ENCODE measurements around the gene MOGAT3.

Gene MOGAT3

DNA sequence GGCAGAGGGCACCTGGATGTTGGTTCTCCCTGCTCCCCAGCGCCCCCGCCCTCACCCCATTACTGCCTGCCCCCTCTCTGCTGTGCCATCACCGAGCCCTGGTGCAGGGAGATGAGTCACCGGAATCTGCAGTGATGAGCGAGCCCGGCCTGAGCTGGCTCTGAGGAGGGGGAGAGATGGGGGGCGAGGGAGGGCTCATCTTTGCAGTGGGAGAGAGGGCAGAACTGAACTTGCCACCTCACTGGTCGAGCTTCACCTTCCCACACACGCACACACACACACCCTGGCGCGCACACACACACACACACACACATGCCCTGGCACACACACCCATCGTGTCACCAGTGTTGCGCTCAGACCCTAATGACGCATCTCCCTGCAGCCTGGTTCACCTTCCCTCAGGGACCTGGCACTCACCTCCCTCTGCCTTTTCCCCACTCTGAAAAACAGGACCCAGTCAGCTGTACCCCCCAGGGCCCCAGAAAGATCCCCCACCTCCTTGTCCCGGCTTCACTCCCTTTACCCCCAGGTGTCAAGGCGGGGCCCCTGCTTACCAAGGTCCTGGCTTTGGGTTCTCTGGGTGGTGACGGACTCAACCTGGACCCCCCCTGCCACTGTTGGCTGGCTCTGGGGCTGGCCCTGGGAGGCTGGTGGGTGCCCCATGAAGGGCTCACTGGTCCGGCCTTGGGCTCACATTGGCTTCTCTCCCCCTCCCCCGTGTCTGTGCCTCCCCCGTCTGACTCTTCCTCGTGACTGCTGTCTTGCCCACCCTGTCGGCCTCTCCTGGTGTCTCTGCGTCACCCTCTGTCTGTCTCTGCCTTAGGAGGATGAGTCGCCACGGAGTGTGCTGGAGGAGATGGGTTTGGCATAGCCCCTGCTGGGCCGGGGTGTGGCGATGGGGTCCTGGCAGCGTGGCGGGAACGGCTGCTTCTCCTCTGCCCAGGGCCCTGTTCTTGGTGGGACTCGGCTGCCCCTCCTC, 40.9 kb downstream of the MOGAT3 start:
- DNase-seq: no peak

DNA sequence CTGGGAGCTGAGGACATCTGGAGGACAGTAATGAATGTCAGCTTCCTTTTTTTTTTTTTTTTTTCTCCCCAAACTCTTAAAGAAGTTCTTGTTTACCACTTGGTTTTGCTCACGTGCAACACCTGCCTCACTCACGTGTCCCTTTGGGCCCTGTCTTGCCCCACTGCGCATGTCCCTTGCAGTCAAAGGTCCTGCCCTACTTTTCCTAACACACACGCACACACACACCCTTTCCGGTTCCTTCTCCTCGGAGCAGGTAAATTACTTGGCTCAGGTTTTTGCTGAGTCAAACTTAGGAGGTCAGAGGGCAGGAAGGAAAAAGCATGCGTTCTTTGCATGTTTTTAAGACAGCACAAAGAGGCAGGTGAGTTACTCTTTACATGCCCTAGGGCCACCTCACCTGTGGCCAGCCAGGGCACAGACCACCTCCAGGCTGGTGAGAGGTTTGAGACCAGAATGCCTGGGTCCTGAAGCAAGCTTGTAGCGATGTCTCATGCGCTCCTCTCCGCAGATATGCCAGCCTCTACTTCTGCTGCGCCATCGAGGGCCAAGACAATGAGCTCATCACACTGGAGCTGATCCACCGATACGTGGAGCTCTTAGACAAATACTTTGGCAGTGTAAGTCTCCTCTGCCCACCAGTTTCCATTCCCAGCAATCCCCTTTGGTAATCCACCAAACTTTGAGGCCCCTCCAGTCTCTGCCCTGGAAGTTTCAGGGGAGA, 43.8 kb downstream of the MOGAT3 start:
- DNase-seq: no peak

DNA sequence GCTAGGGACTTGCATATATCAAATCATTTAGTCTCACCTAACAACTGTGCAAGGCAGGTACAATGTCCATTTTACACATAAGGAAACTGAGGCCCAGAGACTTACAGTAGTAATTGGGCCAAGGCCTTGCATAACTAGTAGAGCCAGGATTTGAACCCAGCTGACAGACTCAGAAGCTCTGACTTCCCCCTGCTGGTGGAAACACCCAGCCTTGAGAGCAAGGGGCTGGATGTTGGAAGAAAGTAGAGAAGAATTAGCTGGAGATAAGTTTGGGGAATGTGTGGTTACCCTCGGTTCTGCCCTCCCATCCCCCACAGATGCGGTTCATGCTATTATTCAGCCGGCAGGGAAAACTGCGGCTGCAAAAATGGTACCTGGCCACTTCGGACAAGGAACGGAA, 44.6 kb downstream of the MOGAT3 start:
- no peak for DNase-seq

DNA sequence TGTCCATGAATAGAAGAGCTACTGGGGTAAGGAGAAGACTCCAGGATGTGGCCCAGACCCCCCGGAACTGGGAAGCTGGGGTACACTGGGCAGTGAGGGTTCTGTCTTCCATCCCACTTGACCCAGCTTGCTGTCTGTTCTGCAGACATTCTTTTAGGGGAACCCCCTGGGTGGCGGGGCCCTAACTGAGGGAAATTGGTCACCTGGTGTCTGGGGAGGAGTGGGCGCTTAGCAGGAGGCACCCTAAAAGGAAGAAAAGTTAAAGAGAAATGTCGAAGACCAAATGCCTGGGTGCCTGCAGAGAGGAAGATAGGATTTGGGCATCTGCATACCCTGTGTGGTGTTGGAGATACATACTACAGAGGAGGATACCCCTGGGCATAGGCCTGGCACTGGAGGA, 45.5 kb downstream of the MOGAT3 start:
- no peak for DNase-seq

DNA sequence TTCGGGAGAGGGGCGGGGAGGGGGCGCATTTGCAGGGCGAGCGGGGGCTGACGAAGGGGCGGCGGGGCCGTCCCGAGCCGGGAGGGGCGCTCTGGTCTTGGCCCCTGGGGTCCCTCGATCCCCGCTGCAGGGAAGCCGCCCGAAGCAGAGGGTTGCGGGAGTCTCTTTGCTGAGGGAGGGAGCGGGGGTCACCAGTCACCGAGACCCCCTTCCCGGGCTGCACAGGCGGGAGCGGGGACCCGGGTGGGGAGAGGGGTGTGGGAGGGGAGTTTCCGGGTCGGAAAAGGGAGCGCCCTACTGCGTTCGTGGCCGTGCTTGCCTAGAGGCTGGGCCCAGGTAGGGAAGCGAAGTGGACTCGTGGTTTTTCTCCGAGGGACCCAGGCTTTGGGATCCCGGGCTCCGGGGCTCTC, 46.1 kb downstream of the MOGAT3 start:
- DNase-seq: no peak

DNA sequence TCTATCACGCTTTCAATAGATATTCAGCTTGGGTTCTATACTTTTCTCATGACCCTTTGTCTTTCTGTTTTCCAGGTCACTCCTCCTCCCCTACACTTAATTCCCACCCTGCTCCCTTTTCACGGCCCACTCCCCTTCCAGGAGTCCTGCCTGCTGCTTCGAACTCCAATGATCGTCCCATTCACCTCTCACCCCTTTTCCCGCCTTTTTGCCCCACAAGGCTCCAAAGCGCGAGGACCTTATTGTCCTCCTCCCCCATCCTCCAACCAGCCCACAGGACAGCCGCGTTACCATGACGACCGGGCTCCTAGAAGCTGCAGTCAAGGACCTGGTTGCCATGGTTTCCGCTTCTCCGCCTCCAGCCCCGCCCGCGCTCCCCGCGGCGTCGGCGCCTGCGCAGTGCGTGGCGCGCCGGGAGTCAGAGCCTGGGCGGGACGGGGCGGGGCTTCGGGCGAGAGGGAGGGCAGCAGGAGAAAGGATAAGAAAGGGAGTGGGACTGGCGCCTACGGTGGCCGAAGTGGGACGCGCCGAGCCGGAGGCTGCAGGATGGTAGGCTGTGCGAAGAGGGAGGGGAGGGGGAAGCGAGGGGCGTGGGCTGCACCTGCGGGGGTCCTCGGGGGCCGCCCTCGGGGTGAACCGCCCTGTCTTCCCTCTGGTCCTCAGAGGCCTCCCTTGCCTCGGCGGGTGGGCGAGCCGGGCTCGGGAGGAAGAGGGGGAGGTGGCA, 46.7 kb downstream of the MOGAT3 start, which contains the start of gene AP1S1:
Gene AP1S1 (plus strand): TSS at position 508 of the 724 bp plus-strand sequence. CDS start 39 bp downstream, at position 547.
- DNase-seq: peak; percentile 88

DNA sequence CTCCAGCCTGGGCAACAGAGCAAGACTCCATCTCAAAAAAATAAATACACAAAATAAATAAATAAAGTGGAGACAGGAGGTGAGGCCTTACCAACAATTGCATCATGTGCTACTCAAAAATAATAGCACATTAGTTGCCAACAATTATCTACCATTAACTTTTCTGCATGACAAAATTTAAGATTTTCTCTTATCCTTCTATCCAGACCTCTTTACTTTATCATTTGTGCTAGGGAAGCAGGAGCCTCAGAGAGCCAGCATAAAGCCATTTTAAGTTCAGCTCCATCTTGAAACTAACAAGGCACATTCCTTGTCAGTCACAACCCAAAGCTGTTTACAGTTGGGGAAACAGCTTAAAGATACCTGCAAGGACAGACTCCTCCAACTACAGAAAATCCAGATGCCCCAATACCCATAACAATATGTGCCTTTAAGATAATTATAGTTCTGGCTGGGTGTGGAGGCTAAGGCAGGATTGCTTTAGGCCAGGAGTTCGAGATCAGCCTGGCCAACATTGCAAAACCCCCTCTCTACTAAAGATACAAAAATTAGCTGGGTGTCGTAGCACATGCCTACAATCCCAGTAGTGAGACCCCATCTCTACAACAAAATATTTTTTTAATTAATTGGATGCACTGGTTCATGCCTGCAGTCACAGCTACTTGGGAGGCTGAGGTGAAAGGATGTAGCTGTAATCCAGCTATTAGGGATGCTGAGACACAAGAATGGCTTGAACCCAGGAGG, 48.8 kb downstream of the MOGAT3 start:
- DNase-seq: no peak
